ENCODE results near the gene BCAT1. TPM values are rescaled to one million over a fixed set of nuclear protein-coding genes. Genes with fewer than 3 reads are reported as not detected.

Gene BCAT1
- total RNA-seq, 1 experiment from 2014 or later, result 0.74 TPM

GRCh38 chr12:24931666-24932405, 17.1 kb downstream of the BCAT1 start:
- no peak for ATAC-seq
- Histone ChIP-seq H3K36me3 (ENCODE audit: control insufficient read depth in 1 of 2, insufficient read depth in 2 of 2, low read length in 2 of 2) (no peaks in the 10 kb centered on the region), H3K9me2 (ENCODE audit: insufficient read depth) (no peaks in the 10 kb centered on the region), H3K4me1 (ENCODE audit: control insufficient read depth in 1 of 2, insufficient read depth in 2 of 2, low read length in 2 of 2) (no peaks in the 10 kb centered on the region), H3K9me3 (ENCODE audit: control insufficient read depth in 1 of 2, insufficient read depth in 1 of 2, low read depth in 1 of 2, low read length in 2 of 2) (no peaks in the 10 kb centered on the region), H3K4me2 (ENCODE audit: low read length) (no peak overlapping the region), H2AFZ (ENCODE audit: low read depth, low read length, poor library complexity, severe bottlenecking) (no peak overlapping the region), H4K20me1 (ENCODE audit: insufficient read depth) (no peaks in the 10 kb centered on the region), H3K4me3 (replicated peaks in 1 of 2; ENCODE audit: low read depth in 1 of 2, low read length in 2 of 2) (no peak overlapping the region), H3K27ac (ENCODE audit: low read depth, low read length) (no peak overlapping the region), H3K27me3 (ENCODE audit: insufficient read depth, low read length) (no peaks in the 10 kb centered on the region; the same call in none of the 2 replicates), H3K9ac (ENCODE audit: low read length) (no peak overlapping the region), H3K79me2 (ENCODE audit: insufficient read depth, low read length) (no peaks in the 10 kb centered on the region)
- intact Hi-C loops (cut with micrococcal nuclease), result no loop called here
- ChIA-PET CTCF (no interaction called here), POLR2A (no interaction called here), RAD21 (ENCODE audit: low non-redundant PET in 1 of 2, low total read pairs in 2 of 2, uncharacterized antibody in 2 of 2, unreplicated experiment in 2 of 2) (no interaction called here)
- TF ChIP-seq POLR2A (IDR thresholded peaks at IDR 0.05; ENCODE audit: borderline replicate concordance, extremely low read depth, insufficient read depth, insufficient read length) (no peak), TCF7L2 (IDR thresholded peaks at IDR 0.05; ENCODE audit: borderline replicate concordance, extremely low read depth, insufficient read depth, insufficient read length) (no peak), POLR2AphosphoS5 (IDR thresholded peaks at IDR 0.05; ENCODE audit: low read depth, low read length) (no peak), RAD21 (IDR thresholded peaks at IDR 0.05; ENCODE audit: low read depth) (no peak)
- TF ChIP-seq, protein P1, sequence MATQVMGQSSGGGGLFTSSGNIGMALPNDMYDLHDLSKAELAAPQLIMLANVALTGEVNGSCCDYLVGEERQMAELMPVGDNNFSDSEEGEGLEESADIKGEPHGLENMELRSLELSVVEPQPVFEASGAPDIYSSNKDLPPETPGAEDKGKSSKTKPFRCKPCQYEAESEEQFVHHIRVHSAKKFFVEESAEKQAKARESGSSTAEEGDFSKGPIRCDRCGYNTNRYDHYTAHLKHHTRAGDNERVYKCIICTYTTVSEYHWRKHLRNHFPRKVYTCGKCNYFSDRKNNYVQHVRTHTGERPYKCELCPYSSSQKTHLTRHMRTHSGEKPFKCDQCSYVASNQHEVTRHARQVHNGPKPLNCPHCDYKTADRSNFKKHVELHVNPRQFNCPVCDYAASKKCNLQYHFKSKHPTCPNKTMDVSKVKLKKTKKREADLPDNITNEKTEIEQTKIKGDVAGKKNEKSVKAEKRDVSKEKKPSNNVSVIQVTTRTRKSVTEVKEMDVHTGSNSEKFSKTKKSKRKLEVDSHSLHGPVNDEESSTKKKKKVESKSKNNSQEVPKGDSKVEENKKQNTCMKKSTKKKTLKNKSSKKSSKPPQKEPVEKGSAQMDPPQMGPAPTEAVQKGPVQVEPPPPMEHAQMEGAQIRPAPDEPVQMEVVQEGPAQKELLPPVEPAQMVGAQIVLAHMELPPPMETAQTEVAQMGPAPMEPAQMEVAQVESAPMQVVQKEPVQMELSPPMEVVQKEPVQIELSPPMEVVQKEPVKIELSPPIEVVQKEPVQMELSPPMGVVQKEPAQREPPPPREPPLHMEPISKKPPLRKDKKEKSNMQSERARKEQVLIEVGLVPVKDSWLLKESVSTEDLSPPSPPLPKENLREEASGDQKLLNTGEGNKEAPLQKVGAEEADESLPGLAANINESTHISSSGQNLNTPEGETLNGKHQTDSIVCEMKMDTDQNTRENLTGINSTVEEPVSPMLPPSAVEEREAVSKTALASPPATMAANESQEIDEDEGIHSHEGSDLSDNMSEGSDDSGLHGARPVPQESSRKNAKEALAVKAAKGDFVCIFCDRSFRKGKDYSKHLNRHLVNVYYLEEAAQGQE (IDR thresholded peaks at IDR 0.05; ENCODE audit: low read depth), result no peak
- TF ChIP-seq, protein P2, sequence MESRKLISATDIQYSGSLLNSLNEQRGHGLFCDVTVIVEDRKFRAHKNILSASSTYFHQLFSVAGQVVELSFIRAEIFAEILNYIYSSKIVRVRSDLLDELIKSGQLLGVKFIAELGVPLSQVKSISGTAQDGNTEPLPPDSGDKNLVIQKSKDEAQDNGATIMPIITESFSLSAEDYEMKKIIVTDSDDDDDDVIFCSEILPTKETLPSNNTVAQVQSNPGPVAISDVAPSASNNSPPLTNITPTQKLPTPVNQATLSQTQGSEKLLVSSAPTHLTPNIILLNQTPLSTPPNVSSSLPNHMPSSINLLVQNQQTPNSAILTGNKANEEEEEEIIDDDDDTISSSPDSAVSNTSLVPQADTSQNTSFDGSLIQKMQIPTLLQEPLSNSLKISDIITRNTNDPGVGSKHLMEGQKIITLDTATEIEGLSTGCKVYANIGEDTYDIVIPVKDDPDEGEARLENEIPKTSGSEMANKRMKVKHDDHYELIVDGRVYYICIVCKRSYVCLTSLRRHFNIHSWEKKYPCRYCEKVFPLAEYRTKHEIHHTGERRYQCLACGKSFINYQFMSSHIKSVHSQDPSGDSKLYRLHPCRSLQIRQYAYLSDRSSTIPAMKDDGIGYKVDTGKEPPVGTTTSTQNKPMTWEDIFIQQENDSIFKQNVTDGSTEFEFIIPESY (IDR thresholded peaks at IDR 0.05; ENCODE audit: extremely low read depth, insufficient replicate concordance, low read length), result no peak
- TF ChIP-seq, protein P3, sequence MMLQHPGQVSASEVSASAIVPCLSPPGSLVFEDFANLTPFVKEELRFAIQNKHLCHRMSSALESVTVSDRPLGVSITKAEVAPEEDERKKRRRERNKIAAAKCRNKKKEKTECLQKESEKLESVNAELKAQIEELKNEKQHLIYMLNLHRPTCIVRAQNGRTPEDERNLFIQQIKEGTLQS (IDR thresholded peaks at IDR 0.05), result no peak
- BruUV-seq (replicated peaks), result no TSS peak
- no peak for DNase-seq (ENCODE audit: low read depth, low spot score)

All from HCT116 (cell line).